Superior temporal gyrus (tissue), 1 donor: Measurements from ENCODE around the gene AQP5.

ENCODE experiments used
- DNase-seq: peaks from one replicate; pipeline ENCODE4 v3.0.0-alpha.2; 2016; ENCODE audit errors: extremely low spot score

AQP5 gene

GRCh38 chr12:49932533-49933130 is 29.0 kb upstream of the AQP5 start:
- no peak for DNase-seq

- DNase-seq, result no peak
These were observed 27.9 kb upstream of the AQP5 start for GRCh38 chr12:49933796-49934195.

- DNase-seq, result no peak
These were observed 27.2 kb upstream of the AQP5 start for GRCh38 chr12:49934505-49934904.

- no peak for DNase-seq
These were observed 24.7 kb upstream of the AQP5 start for GRCh38 chr12:49936925-49937324.

GRCh38 chr12:49937639-49938300 is 23.9 kb upstream of the AQP5 start:
- no peak for DNase-seq

- DNase-seq, result no peak
These were observed 22.4 kb upstream of the AQP5 start for GRCh38 chr12:49939307-49939706.

- no peak for DNase-seq
These were observed 22.0 kb upstream of the AQP5 start for GRCh38 chr12:49939707-49940106.

GRCh38 chr12:49941556-49942511 is 19.8 kb upstream of the AQP5 start:
- DNase-seq, result no peak

- no peak for DNase-seq
These were observed 19.2 kb upstream of the AQP5 start for GRCh38 chr12:49942512-49942893.

- DNase-seq, result no peak
These were observed 18.6 kb upstream of the AQP5 start for GRCh38 chr12:49942921-49943624.

- DNase-seq, result no peak
These were observed 18.1 kb upstream of the AQP5 start for GRCh38 chr12:49943625-49943960.

GRCh38 chr12:49944046-49944445 is 17.6 kb upstream of the AQP5 start:
- no peak for DNase-seq

- no peak for DNase-seq
These were observed 17.0 kb upstream of the AQP5 start for GRCh38 chr12:49944718-49945117.

- DNase-seq, result peak; percentile 88
These were observed 16.1 kb upstream of the AQP5 start for GRCh38 chr12:49945394-49946080.

GRCh38 chr12:49946086-49946485 is 15.6 kb upstream of the AQP5 start:
- no peak for DNase-seq

GRCh38 chr12:49946497-49946896 is 15.2 kb upstream of the AQP5 start:
- DNase-seq, result no peak

GRCh38 chr12:49947593-49948226 is 14.0 kb upstream of the AQP5 start:
- no peak for DNase-seq

GRCh38 chr12:49948866-49949845 is 12.5 kb upstream of the AQP5 start:
- DNase-seq, result no peak

- DNase-seq, result no peak
These were observed 11.8 kb upstream of the AQP5 start for GRCh38 chr12:49949866-49950265.
